Ovary (tissue), 3 donors: ENCODE data around the gene NHERF1.
A peak's percentile ranks its signal among the peaks of the same experiment; 100 is the strongest.

ENCODE experiments used
- EP300 ChIP-seq: sonication (generic); formaldehyde crosslinking; IDR thresholded peaks from one replicate; pipeline ENCODE4 v1.6.1; 2017; ENCODE audit warnings: antibody characterized with exemption
- TF ChIP-seq, protein P1 (sequence below), 3 donors: fragments of 450-650 bp in 2 of 3; fragments of 200-600 bp in 1 of 3; IDR thresholded peaks; one replicate each; pipeline versions ENCODE4 v1.5.1 to v1.8.0; 2016 to 2022; ENCODE audit warnings: antibody characterized with exemption in 3 of 3, mild to moderate bottlenecking in 1 of 3
- donor health status: DM: no; HTN: no; CAD: no.

DNA sequence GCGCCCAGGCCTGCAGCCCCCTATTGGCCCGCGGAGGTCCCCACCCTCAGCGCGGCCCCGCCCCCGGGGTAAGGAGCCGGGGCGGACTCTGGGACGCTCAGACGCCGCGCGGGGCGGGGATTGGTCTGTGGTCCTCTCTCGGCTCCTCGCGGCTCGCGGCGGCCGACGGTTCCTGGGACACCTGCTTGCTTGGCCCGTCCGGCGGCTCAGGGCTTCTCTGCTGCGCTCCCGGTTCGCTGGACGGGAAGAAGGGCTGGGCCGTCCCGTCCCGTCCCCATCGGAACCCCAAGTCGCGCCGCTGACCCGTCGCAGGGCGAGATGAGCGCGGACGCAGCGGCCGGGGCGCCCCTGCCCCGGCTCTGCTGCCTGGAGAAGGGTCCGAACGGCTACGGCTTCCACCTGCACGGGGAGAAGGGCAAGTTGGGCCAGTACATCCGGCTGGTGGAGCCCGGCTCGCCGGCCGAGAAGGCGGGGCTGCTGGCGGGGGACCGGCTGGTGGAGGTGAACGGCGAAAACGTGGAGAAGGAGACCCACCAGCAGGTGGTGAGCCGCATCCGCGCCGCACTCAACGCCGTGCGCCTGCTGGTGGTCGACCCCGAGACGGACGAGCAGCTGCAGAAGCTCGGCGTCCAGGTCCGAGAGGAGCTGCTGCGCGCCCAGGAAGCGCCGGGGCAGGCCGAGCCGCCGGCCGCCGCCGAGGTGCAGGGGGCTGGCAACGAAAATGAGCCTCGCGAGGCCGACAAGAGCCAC is at the start of gene NHERF1:
- TF ChIP-seq, protein P1, sequence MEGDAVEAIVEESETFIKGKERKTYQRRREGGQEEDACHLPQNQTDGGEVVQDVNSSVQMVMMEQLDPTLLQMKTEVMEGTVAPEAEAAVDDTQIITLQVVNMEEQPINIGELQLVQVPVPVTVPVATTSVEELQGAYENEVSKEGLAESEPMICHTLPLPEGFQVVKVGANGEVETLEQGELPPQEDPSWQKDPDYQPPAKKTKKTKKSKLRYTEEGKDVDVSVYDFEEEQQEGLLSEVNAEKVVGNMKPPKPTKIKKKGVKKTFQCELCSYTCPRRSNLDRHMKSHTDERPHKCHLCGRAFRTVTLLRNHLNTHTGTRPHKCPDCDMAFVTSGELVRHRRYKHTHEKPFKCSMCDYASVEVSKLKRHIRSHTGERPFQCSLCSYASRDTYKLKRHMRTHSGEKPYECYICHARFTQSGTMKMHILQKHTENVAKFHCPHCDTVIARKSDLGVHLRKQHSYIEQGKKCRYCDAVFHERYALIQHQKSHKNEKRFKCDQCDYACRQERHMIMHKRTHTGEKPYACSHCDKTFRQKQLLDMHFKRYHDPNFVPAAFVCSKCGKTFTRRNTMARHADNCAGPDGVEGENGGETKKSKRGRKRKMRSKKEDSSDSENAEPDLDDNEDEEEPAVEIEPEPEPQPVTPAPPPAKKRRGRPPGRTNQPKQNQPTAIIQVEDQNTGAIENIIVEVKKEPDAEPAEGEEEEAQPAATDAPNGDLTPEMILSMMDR (IDR thresholded peaks at IDR 0.05), result peak in 1 of 3 donors; percentile 23
- TF ChIP-seq EP300, result no peak
